GM19023 (cell line): ENCODE data around the gene BNC2.

Experiments
- ATAC-seq: cut with Tn5 transposase; IDR thresholded peaks from one replicate; pipeline ENCODE4 v1.9.1; 2021; ENCODE audit warnings: mild to moderate bottlenecking, moderate library complexity; ENCODE audit not compliant: unreplicated experiment

The BNC2 gene

GRCh38 chr9:16396389-16396788 is 474.1 kb downstream of the BNC2 start:
- no peak for ATAC-seq

GRCh38 chr9:16391369-16391768 is 479.1 kb downstream of the BNC2 start:
- ATAC-seq: no peak

- no peak for ATAC-seq
These were observed 483.1 kb downstream of the BNC2 start for GRCh38 chr9:16387382-16387781.

GRCh38 chr9:16386827-16387077 is 483.7 kb downstream of the BNC2 start:
- ATAC-seq: no peak

GRCh38 chr9:16386007-16386826 is 484.3 kb downstream of the BNC2 start:
- no peak for ATAC-seq

GRCh38 chr9:16385590-16385989 is 484.9 kb downstream of the BNC2 start:
- no peak for ATAC-seq

GRCh38 chr9:16384993-16385392 is 485.5 kb downstream of the BNC2 start:
- no peak for ATAC-seq

GRCh38 chr9:16377311-16377710 is 493.2 kb downstream of the BNC2 start:
- no peak for ATAC-seq

- ATAC-seq: no peak
These were observed 499.2 kb downstream of the BNC2 start for GRCh38 chr9:16371306-16371705.

GRCh38 chr9:16370647-16371046 is 499.8 kb downstream of the BNC2 start:
- no peak for ATAC-seq

GRCh38 chr9:16369427-16369826 is 501.0 kb downstream of the BNC2 start:
- no peak for ATAC-seq

- no peak for ATAC-seq
These were observed 502.0 kb downstream of the BNC2 start for GRCh38 chr9:16368237-16369087.

GRCh38 chr9:16367605-16368231 is 502.8 kb downstream of the BNC2 start:
- no peak for ATAC-seq

- ATAC-seq: no peak
These were observed 506.1 kb downstream of the BNC2 start for GRCh38 chr9:16364347-16364746.

- ATAC-seq: no peak
These were observed 506.6 kb downstream of the BNC2 start for GRCh38 chr9:16363916-16364315.

GRCh38 chr9:16363073-16363781 is 507.2 kb downstream of the BNC2 start:
- ATAC-seq: no peak

- no peak for ATAC-seq
These were observed 508.5 kb downstream of the BNC2 start for GRCh38 chr9:16361939-16362338.

GRCh38 chr9:16361118-16361517 is 509.4 kb downstream of the BNC2 start:
- ATAC-seq: no peak

GRCh38 chr9:16360247-16360646 is 510.2 kb downstream of the BNC2 start:
- ATAC-seq: no peak
